Liver (tissue), 9 donors: Measurements from ENCODE around the gene FYCO1. TPM values are rescaled to one million over a fixed set of nuclear protein-coding genes. Genes with fewer than 3 reads are reported as not detected.

Source experiments
- DNase-seq: peaks from one replicate; pipeline ENCODE4 v3.0.0-alpha.2; 2017; ENCODE audit warnings: low spot score
- H3K27ac ChIP-seq, 2 donors: one replicate each; pipeline ENCODE4 v1.7.0; 2013; ENCODE audit warnings: inconsistent platforms in 2 of 2, low read length in 2 of 2, control low read depth in 1 of 2, low read depth in 1 of 2, mild to moderate bottlenecking in 1 of 2
- H3K27me3 ChIP-seq, 4 donors: one replicate each; pipeline versions ENCODE4 v1.6.1 to v1.7.0; 2013; ENCODE audit warnings: low read length in 3 of 4, inconsistent platforms in 1 of 4, mild to moderate bottlenecking in 1 of 4, moderate library complexity in 1 of 4; ENCODE audit not compliant: control insufficient read depth in 4 of 4, insufficient read depth in 4 of 4
- H3K36me3 ChIP-seq, 4 donors: one replicate each; pipeline versions ENCODE4 v1.6.1 to v1.7.0; 2013; ENCODE audit warnings: low read length in 3 of 4, mild to moderate bottlenecking in 3 of 4, low read depth in 1 of 4, moderate library complexity in 1 of 4; ENCODE audit not compliant: control insufficient read depth in 4 of 4, insufficient read depth in 3 of 4
- H3K4me1 ChIP-seq, 4 donors: one replicate each; pipeline versions ENCODE4 v1.6.1 to v1.7.0; 2013; ENCODE audit warnings: low read length in 3 of 4, mild to moderate bottlenecking in 3 of 4, moderate library complexity in 1 of 4; ENCODE audit not compliant: control insufficient read depth in 4 of 4, insufficient read depth in 4 of 4
- H3K4me3 ChIP-seq, 3 donors: one replicate each; pipeline versions ENCODE4 v1.6.1 to v1.7.0; 2013; ENCODE audit warnings: low read length in 3 of 3, control low read depth in 1 of 3, low read depth in 1 of 3, mild to moderate bottlenecking in 1 of 3
- H3K9ac ChIP-seq, 2 donors: one replicate each; pipeline ENCODE4 v1.7.0; 2013; ENCODE audit warnings: low read length in 2 of 2, mild to moderate bottlenecking in 2 of 2, moderate library complexity in 2 of 2, control low read depth in 1 of 2, low read depth in 1 of 2
- H3K9me3 ChIP-seq, 4 donors: one replicate each; pipeline versions ENCODE4 v1.6.1 to v1.7.0; 2013; ENCODE audit warnings: low read length in 3 of 4; ENCODE audit not compliant: control insufficient read depth in 4 of 4
- EGR1 ChIP-seq, 2 donors: IDR thresholded peaks; 2 replicates each; pipeline ENCODE4 v1.6.1; 2016 to 2018; ENCODE audit warnings: antibody characterized with exemption in 2 of 2, low read depth in 2 of 2
- FOXA1 ChIP-seq: IDR thresholded peaks from 2 replicates; pipeline ENCODE4 v1.6.1; 2016; ENCODE audit warnings: antibody characterized with exemption
- FOXA2 ChIP-seq: IDR thresholded peaks from 2 replicates; pipeline ENCODE4 v1.6.1; 2016; ENCODE audit warnings: antibody characterized with exemption
- GABPA ChIP-seq, 2 donors: IDR thresholded peaks in 1 of 2; conservative IDR thresholded peaks in 1 of 2; 2 replicates each; pipeline ENCODE4 v1.6.1; 2016; ENCODE audit warnings: antibody characterized with exemption in 2 of 2, mild to moderate bottlenecking in 1 of 2, moderate library complexity in 1 of 2
- HNF4A ChIP-seq, 2 donors: conservative IDR thresholded peaks; 2 replicates each; pipeline ENCODE4 v1.6.1; 2016; ENCODE audit warnings: antibody characterized with exemption in 2 of 2, mild to moderate bottlenecking in 2 of 2
- HNF4G ChIP-seq: IDR thresholded peaks from 2 replicates; pipeline ENCODE4 v1.6.1; 2016; ENCODE audit warnings: antibody characterized with exemption
- JUND ChIP-seq, 2 donors: IDR thresholded peaks; 2 replicates each; pipeline ENCODE4 v1.6.1; 2016; ENCODE audit warnings: antibody characterized with exemption in 2 of 2
- NR2F2 ChIP-seq: IDR thresholded peaks from 2 replicates; pipeline ENCODE4 v1.6.1; 2016; ENCODE audit warnings: antibody characterized with exemption
- RAD21 ChIP-seq, 2 donors: IDR thresholded peaks; 2 replicates each; pipeline ENCODE4 v1.6.1; 2016; ENCODE audit warnings: antibody characterized with exemption in 2 of 2, mild to moderate bottlenecking in 2 of 2
- RXRA ChIP-seq, 2 donors: IDR thresholded peaks; 2 replicates each; pipeline ENCODE4 v1.6.1; 2017 to 2018; ENCODE audit warnings: antibody characterized with exemption in 2 of 2, mild to moderate bottlenecking in 1 of 2
- SP1 ChIP-seq: IDR thresholded peaks from 2 replicates; pipeline ENCODE4 v1.6.1; 2018; ENCODE audit warnings: antibody characterized with exemption, mild to moderate bottlenecking
- TAF1 ChIP-seq: conservative IDR thresholded peaks from 2 replicates; pipeline ENCODE4 v1.6.1; 2016; ENCODE audit warnings: antibody characterized with exemption, mild to moderate bottlenecking
- YY1 ChIP-seq: IDR thresholded peaks from 2 replicates; pipeline ENCODE4 v1.6.1; 2016; ENCODE audit warnings: antibody characterized with exemption, mild to moderate bottlenecking
- polyA plus RNA-seq, 2 donors: library from polyadenylated mRNA; stranded (reverse) in 1 of 2; unstranded in 1 of 2; fragments of 200-250 nt in 1 of 2; fragments of >200 nt in 1 of 2; fragmentation: Nextera tagmentation in 1 of 2; extraction: Ambion mirVana in 1 of 2; gene quantifications; one replicate each; pipeline versions ENCODE4 v1.2.1 to v1.2.3, GENCODE V29; 2013 to 2015
- total RNA-seq, 2 donors: library from RNA; depleted of rRNA; stranded (reverse); fragments of >200 nt; gene quantifications; one replicate each; pipeline ENCODE4 v1.2.3, GENCODE V29; 2014
- TF ChIP-seq, protein P1 (sequence below): IDR thresholded peaks from 2 replicates; pipeline ENCODE4 v1.6.1; 2016; ENCODE audit warnings: antibody characterized with exemption
- TF ChIP-seq, protein P2 (sequence below): IDR thresholded peaks from 2 replicates; pipeline ENCODE4 v1.6.1; 2016; ENCODE audit warnings: antibody characterized with exemption
- TF ChIP-seq, protein P3 (sequence below): fragments of 150-350 bp; IDR thresholded peaks from 2 replicates; pipeline ENCODE4 v1.5.1; 2017; ENCODE audit warnings: improper control_type of control experiment, low read depth, low read length; ENCODE audit not compliant: missing input control
- TF ChIP-seq, protein P4 (sequence below): IDR thresholded peaks from 2 replicates; pipeline ENCODE4 v1.6.1; 2016; ENCODE audit warnings: antibody characterized with exemption, mild to moderate bottlenecking
- TF ChIP-seq, protein P5 (sequence below): IDR thresholded peaks from 2 replicates; pipeline ENCODE4 v1.6.1; 2016; ENCODE audit warnings: antibody characterized with exemption
- donor health status: healthy.
- donor health status: healthy.
- donor health status: healthy.
- donor health status: healthy.
- donor health status: healthy.

Gene FYCO1
- total and polyA plus RNA-seq, 4 donors = 3.0 to 17.1 (median 10.2) TPM

DNA sequence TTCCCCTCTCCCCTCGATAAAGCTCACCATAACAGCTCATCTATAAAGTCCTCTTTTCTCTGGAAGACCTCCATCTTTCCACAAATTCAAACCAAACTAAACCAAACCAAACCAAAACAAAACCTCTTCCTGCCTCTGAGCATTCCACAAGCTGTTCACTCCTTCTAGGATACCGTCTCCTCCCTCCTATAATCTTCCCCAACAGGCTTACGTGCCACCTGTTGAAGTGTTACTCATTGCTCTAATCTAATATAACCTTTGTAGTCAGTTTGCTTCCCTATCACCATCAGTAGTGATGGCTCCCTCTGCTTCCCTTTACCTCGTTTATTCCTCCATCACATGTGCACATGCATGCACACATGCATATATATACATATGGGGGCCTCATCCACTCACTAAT lies 122.0 kb downstream of the FYCO1 start (continued):
- TF ChIP-seq, protein P1, sequence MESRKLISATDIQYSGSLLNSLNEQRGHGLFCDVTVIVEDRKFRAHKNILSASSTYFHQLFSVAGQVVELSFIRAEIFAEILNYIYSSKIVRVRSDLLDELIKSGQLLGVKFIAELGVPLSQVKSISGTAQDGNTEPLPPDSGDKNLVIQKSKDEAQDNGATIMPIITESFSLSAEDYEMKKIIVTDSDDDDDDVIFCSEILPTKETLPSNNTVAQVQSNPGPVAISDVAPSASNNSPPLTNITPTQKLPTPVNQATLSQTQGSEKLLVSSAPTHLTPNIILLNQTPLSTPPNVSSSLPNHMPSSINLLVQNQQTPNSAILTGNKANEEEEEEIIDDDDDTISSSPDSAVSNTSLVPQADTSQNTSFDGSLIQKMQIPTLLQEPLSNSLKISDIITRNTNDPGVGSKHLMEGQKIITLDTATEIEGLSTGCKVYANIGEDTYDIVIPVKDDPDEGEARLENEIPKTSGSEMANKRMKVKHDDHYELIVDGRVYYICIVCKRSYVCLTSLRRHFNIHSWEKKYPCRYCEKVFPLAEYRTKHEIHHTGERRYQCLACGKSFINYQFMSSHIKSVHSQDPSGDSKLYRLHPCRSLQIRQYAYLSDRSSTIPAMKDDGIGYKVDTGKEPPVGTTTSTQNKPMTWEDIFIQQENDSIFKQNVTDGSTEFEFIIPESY = no peak
- TF ChIP-seq, protein P2, sequence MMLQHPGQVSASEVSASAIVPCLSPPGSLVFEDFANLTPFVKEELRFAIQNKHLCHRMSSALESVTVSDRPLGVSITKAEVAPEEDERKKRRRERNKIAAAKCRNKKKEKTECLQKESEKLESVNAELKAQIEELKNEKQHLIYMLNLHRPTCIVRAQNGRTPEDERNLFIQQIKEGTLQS = no peak
- TF ChIP-seq RAD21 (IDR thresholded peaks at IDR 0.05) (no peak), YY1 (no peak)

DNA sequence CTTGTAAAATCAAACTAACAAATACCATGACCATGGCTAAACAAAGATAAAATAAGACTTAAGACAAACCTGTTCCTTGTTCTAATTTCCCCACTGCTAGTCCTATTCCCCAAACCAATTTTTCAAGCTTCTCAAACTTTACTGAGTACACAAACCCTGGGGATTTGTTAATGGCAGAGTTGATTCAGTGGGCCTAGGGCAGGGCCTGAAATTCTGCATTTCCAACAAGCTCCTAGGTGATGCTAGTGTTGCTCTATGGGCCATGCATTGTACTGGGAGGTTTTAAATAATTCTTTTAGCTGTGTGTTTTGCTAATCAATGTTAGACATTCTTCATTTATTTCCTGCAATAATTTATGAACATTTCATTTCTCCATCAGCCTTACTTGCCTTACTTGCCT lies 122.6 kb downstream of the FYCO1 start:
- H3K9me3 ChIP-seq = no peaks in the 10 kb centered on the region
- DNase-seq = no peak
- no peaks in the 10 kb centered on the region for H3K27me3 ChIP-seq
- H3K9ac ChIP-seq = no peak overlapping the region
- TF ChIP-seq, protein P3, sequence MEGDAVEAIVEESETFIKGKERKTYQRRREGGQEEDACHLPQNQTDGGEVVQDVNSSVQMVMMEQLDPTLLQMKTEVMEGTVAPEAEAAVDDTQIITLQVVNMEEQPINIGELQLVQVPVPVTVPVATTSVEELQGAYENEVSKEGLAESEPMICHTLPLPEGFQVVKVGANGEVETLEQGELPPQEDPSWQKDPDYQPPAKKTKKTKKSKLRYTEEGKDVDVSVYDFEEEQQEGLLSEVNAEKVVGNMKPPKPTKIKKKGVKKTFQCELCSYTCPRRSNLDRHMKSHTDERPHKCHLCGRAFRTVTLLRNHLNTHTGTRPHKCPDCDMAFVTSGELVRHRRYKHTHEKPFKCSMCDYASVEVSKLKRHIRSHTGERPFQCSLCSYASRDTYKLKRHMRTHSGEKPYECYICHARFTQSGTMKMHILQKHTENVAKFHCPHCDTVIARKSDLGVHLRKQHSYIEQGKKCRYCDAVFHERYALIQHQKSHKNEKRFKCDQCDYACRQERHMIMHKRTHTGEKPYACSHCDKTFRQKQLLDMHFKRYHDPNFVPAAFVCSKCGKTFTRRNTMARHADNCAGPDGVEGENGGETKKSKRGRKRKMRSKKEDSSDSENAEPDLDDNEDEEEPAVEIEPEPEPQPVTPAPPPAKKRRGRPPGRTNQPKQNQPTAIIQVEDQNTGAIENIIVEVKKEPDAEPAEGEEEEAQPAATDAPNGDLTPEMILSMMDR = no peak
- no peak for TF ChIP-seq GABPA (IDR thresholded peaks at IDR 0.05 in 1 of 2, conservative IDR thresholded peaks at IDR 0.05 in 1 of 2)
- no peak for TF ChIP-seq NR2F2
- no peak for TF ChIP-seq FOXA1
- TF ChIP-seq HNF4G = no peak
- TF ChIP-seq FOXA2 = no peak
- TF ChIP-seq, protein P4, sequence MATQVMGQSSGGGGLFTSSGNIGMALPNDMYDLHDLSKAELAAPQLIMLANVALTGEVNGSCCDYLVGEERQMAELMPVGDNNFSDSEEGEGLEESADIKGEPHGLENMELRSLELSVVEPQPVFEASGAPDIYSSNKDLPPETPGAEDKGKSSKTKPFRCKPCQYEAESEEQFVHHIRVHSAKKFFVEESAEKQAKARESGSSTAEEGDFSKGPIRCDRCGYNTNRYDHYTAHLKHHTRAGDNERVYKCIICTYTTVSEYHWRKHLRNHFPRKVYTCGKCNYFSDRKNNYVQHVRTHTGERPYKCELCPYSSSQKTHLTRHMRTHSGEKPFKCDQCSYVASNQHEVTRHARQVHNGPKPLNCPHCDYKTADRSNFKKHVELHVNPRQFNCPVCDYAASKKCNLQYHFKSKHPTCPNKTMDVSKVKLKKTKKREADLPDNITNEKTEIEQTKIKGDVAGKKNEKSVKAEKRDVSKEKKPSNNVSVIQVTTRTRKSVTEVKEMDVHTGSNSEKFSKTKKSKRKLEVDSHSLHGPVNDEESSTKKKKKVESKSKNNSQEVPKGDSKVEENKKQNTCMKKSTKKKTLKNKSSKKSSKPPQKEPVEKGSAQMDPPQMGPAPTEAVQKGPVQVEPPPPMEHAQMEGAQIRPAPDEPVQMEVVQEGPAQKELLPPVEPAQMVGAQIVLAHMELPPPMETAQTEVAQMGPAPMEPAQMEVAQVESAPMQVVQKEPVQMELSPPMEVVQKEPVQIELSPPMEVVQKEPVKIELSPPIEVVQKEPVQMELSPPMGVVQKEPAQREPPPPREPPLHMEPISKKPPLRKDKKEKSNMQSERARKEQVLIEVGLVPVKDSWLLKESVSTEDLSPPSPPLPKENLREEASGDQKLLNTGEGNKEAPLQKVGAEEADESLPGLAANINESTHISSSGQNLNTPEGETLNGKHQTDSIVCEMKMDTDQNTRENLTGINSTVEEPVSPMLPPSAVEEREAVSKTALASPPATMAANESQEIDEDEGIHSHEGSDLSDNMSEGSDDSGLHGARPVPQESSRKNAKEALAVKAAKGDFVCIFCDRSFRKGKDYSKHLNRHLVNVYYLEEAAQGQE = no peak
- no peak for TF ChIP-seq EGR1 (IDR thresholded peaks at IDR 0.05; ENCODE audit: low read depth in 2 of 2)
- no peak for TF ChIP-seq JUND (IDR thresholded peaks at IDR 0.05)
- TF ChIP-seq TAF1 = no peak
- TF ChIP-seq, protein P1 = no peak
- TF ChIP-seq RXRA (IDR thresholded peaks at IDR 0.05) = no peak
- TF ChIP-seq HNF4A (conservative IDR thresholded peaks at IDR 0.05) = no peak
- TF ChIP-seq, protein P2 = no peak
- no peak for TF ChIP-seq SP1
- TF ChIP-seq, protein P5, sequence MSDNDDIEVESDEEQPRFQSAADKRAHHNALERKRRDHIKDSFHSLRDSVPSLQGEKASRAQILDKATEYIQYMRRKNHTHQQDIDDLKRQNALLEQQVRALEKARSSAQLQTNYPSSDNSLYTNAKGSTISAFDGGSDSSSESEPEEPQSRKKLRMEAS = no peak
- no peaks in the 10 kb centered on the region for H3K4me1 ChIP-seq
- no peak overlapping the region for H3K27ac ChIP-seq
- no peak overlapping the region for H3K4me3 ChIP-seq
- H3K36me3 ChIP-seq = no peaks in the 10 kb centered on the region
